Measurements from ENCODE around the gene S100A7A.

Gene S100A7A

GRCh38 chr1:153415850-153416570 is at the start of gene S100A7A:
S100A7A (plus strand) TSS chr1:153416520; CDS start chr1:153418083, 1,563 bp downstream.
- no peak for DNase-seq (ENCODE audit: low spot score)

- no peak for DNase-seq (ENCODE audit: low spot score)
Observed at GRCh38 chr1:153367090-153367489, 49.2 kb upstream of the S100A7A start.

GRCh38 chr1:153368495-153368894 is 47.8 kb upstream of the S100A7A start:
- DNase-seq (ENCODE audit: low spot score): no peak

GRCh38 chr1:153370146-153370545 is 46.2 kb upstream of the S100A7A start:
- no peak for DNase-seq (ENCODE audit: low spot score)

GRCh38 chr1:153371231-153371630 is 45.1 kb upstream of the S100A7A start:
- DNase-seq (ENCODE audit: low spot score): no peak

- no peak for DNase-seq (ENCODE audit: low spot score)
Observed at GRCh38 chr1:153372571-153372970, 43.7 kb upstream of the S100A7A start.

GRCh38 chr1:153374071-153374470 is 42.2 kb upstream of the S100A7A start:
- no peak for DNase-seq (ENCODE audit: low spot score)

GRCh38 chr1:153375511-153375910 is 40.8 kb upstream of the S100A7A start, which contains the start of gene S100A12:
S100A12 (minus strand) TSS chr1:153375621; CDS start chr1:153374592, 1,029 bp downstream.
- no peak for DNase-seq (ENCODE audit: low spot score)

- no peak for DNase-seq (ENCODE audit: low spot score)
Observed at GRCh38 chr1:153379591-153379990, 36.7 kb upstream of the S100A7A start.

- no peak for DNase-seq (ENCODE audit: low spot score)
Observed at GRCh38 chr1:153380711-153381110, 35.6 kb upstream of the S100A7A start.

- DNase-seq (ENCODE audit: low spot score): no peak
Observed at GRCh38 chr1:153384958-153385580, 31.3 kb upstream of the S100A7A start.

GRCh38 chr1:153386500-153386901 is 29.8 kb upstream of the S100A7A start:
- no peak for DNase-seq (ENCODE audit: low spot score)

GRCh38 chr1:153387001-153387400 is 29.3 kb upstream of the S100A7A start:
- no peak for DNase-seq (ENCODE audit: low spot score)

GRCh38 chr1:153387785-153388184 is 28.5 kb upstream of the S100A7A start:
- no peak for DNase-seq (ENCODE audit: low spot score)

GRCh38 chr1:153389401-153389800 is 26.9 kb upstream of the S100A7A start:
- no peak for DNase-seq (ENCODE audit: low spot score)

- no peak for DNase-seq (ENCODE audit: low spot score)
Observed at GRCh38 chr1:153389973-153390879, 26.1 kb upstream of the S100A7A start.

- DNase-seq (ENCODE audit: low spot score): no peak
Observed at GRCh38 chr1:153390938-153391710, 25.2 kb upstream of the S100A7A start, which contains the start of gene S100A8. S100A8 (minus strand) TSS chr1:153391073; CDS start chr1:153390535, 538 bp downstream.

- DNase-seq (ENCODE audit: low spot score): no peak
Observed at GRCh38 chr1:153392258-153392657, 24.1 kb upstream of the S100A7A start.

- DNase-seq (ENCODE audit: low spot score): no peak
Observed at GRCh38 chr1:153392822-153393221, 23.5 kb upstream of the S100A7A start.

GRCh38 chr1:153393926-153394325 is 22.4 kb upstream of the S100A7A start:
- no peak for DNase-seq (ENCODE audit: low spot score)

GRCh38 chr1:153394391-153394790 is 21.9 kb upstream of the S100A7A start:
- no peak for DNase-seq (ENCODE audit: low spot score)

Data from CD4-positive, alpha-beta T cell treated with Interleukin-2 at 100 ng/mL for 4 hours (primary cell).